Lung (tissue), 12 donors: ENCODE results near the gene NAPEPLD. TPM values are rescaled to one million over a fixed set of nuclear protein-coding genes. Genes with fewer than 3 reads are reported as not detected.

Source experiments
- ATAC-seq: fragments of 200-7000 bp; cut with Tn5 transposase; one replicate; pipeline ENCODE4 v1.9.1; 2020; ENCODE audit warnings: moderate number of reproducible peaks; ENCODE audit not compliant: insufficient read depth, low FRiP score
- DNase-seq, 3 donors: peaks; one replicate each; pipeline ENCODE4 v3.0.0-alpha.2; 2013 to 2017
- H3K27ac ChIP-seq, 2 donors: one replicate each; pipeline ENCODE4 v1.5.1; 2013; ENCODE audit warnings: mild to moderate bottlenecking in 2 of 2, moderate library complexity in 2 of 2, control low read depth in 1 of 2, inconsistent platforms in 1 of 2, low read depth in 1 of 2, low read length in 1 of 2
- H3K27me3 ChIP-seq, 3 donors: one replicate each; pipeline ENCODE4 v1.5.1; 2013; ENCODE audit warnings: low read length in 2 of 3; ENCODE audit not compliant: control insufficient read depth in 3 of 3, insufficient read depth in 3 of 3
- H3K36me3 ChIP-seq, 4 donors: one replicate each; pipeline ENCODE4 v1.5.1; 2013; ENCODE audit warnings: low read length in 4 of 4, mild to moderate bottlenecking in 1 of 4, moderate library complexity in 1 of 4; ENCODE audit not compliant: control insufficient read depth in 4 of 4, insufficient read depth in 4 of 4
- H3K4me1 ChIP-seq, 5 donors: one replicate each; pipeline ENCODE4 v1.5.1; 2013; ENCODE audit warnings: low read length in 5 of 5, mild to moderate bottlenecking in 2 of 5, moderate library complexity in 1 of 5; ENCODE audit not compliant: control insufficient read depth in 5 of 5, insufficient read depth in 5 of 5
- H3K4me3 ChIP-seq: one replicate; pipeline ENCODE4 v1.5.1; 2013; ENCODE audit warnings: mild to moderate bottlenecking, control low read depth, moderate library complexity
- H3K9ac ChIP-seq, 2 donors: one replicate each; pipeline ENCODE4 v1.5.1; 2013; ENCODE audit warnings: low read length in 2 of 2, control low read depth in 1 of 2; ENCODE audit not compliant: insufficient read depth in 1 of 2
- H3K9me3 ChIP-seq, 4 donors: one replicate each; pipeline ENCODE4 v1.5.1; 2013; ENCODE audit warnings: low read length in 3 of 4, mild to moderate bottlenecking in 1 of 4, moderate library complexity in 1 of 4; ENCODE audit not compliant: control insufficient read depth in 4 of 4, insufficient read depth in 3 of 4
- WGBS, 2 donors: extraction: QIAGEN DNeasy Blood & Tissue Kit; methylation state at CpG; one replicate each; pipeline ENCODE4 v1.1.7; 2013; 5-methylcytosine and 5-hydroxymethylcytosine counted together
- polyA plus RNA-seq, 2 donors: library from polyadenylated mRNA; stranded (reverse); fragments of 200-250 nt; gene quantifications; one replicate each; pipeline ENCODE4 v1.2.1, GENCODE V29; 2013
- total RNA-seq, 2 donors: library from RNA; depleted of rRNA in 1 of 2; stranded (reverse); fragments of >200 nt in 1 of 2; gene quantifications; one replicate each; pipeline ENCODE4 v1.2.1, GENCODE V29; 2014 to 2021
- TF ChIP-seq, protein P1 (sequence below): IDR thresholded peaks from 2 replicates; pipeline ENCODE4 v1.5.1; 2012; ENCODE audit warnings: mild to moderate bottlenecking; ENCODE audit errors: control extremely low read depth, extremely low read depth
- donor health status: control.
- donor health status: control.
- donor health status: Bipolar disorder and iron deficiency.
- donor health status: healthy.
- donor health status: DM: yes; HTN: yes; CAD: no.

Gene NAPEPLD
- total and polyA plus RNA-seq, 4 donors, result 2.9 to 37.0 (median 8.9) TPM

DNA sequence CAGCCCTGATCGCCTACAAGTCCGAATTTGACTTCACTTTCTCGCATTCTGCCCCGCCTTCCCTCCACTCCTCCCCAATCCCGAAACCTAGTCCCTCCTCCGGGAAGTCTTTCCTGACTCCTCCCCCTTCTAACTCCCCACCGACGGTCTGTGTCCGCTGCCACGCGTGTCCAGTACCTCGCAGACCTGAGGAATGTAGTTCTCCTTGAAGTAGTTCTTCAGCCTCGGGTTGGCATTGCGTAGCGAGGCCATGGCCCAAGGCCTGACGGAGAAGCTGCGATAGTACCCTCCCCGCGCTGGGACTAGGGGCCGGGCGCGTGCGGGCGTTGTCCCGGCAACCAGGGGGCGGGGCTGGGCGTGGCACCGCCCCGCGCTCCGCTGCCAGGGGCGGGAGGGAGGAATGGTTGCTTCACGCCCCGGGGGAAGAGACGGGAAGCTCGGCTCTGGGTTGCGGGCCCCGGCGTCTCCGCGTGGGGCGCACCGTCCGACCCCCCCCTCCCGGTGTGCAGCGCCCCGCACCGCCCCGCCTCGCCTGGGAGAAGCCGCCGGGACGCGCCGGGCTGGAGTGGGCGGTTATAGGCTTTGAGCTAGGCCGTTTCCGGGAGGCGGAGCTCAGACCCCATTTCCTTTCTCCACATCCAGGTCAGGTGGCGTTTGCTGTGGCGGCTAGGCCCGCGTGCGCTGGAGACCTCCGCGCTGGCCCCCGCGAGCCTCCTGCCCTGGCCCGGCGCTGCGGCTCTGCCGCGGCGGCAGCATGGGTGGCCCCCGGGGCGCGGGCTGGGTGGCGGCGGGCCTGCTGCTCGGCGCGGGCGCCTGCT lies 74.2 kb downstream of the NAPEPLD start, which contains the start of the genes ARMC10 and FBXL13:
TSS of gene ARMC10 (plus strand) at position 622 of the 818 bp plus-strand sequence. CDS start at position 755, 133 bp downstream.
TSS of gene FBXL13 (minus strand) at position 278 of the 818 bp plus-strand sequence.
- peak; percentile 95 for ATAC-seq
- Histone ChIP-seq H3K9me3 (no peaks in the 10 kb centered on the region), H3K36me3 (peaks cover 0 to 5% (median 0%) of the 10 kb centered on the region in 4 donors), H3K27ac (peak within 1 kb of the TSS; percentile 85 to 89), H3K9ac (peak within 1 kb of the TSS; percentile 73 to 93), H3K4me3 (peak within 1 kb of the TSS; percentile 59), H3K27me3 (no peaks in the 10 kb centered on the region), H3K4me1 (peaks cover 3 to 12% (median 8%) of the 10 kb centered on the region in 5 donors)
- peak; percentile 93 to 95 (median 94) for DNase-seq
- TF ChIP-seq, protein P1, sequence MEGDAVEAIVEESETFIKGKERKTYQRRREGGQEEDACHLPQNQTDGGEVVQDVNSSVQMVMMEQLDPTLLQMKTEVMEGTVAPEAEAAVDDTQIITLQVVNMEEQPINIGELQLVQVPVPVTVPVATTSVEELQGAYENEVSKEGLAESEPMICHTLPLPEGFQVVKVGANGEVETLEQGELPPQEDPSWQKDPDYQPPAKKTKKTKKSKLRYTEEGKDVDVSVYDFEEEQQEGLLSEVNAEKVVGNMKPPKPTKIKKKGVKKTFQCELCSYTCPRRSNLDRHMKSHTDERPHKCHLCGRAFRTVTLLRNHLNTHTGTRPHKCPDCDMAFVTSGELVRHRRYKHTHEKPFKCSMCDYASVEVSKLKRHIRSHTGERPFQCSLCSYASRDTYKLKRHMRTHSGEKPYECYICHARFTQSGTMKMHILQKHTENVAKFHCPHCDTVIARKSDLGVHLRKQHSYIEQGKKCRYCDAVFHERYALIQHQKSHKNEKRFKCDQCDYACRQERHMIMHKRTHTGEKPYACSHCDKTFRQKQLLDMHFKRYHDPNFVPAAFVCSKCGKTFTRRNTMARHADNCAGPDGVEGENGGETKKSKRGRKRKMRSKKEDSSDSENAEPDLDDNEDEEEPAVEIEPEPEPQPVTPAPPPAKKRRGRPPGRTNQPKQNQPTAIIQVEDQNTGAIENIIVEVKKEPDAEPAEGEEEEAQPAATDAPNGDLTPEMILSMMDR, result no peak
- 1 to 6% methylated on average over 62 to 83 of the region's 83 CpGs for WGBS, 2 donors

DNA sequence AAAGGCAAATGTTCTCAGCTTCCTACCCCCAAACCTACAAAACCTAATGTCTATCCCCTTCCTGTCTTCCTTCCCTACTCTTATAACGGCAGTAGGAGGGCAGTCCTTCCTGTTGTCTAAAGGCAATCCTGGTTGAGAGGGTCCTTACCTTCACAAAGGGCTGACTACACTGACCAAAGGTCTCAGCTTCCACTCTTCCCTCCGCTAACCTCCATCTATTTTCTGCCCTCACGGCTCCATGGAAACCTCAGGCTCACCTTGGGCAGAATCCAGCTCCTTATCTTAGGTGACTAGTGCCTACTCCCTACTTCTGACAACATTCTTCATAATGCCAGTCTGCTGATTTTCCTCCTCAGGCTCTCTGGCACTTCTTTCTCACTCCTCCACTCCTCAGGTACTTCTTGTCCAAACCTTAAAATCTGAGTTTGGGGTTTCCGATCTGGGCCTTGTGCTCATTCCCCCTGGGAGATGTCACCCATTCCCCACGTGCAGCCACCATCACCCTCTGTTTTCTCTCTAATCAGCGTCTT lies 74.8 kb downstream of the NAPEPLD start:
- ATAC-seq (no peak), DNase-seq (no peak)
- H3K9me3 ChIP-seq, result no peaks in the 10 kb centered on the region

DNA sequence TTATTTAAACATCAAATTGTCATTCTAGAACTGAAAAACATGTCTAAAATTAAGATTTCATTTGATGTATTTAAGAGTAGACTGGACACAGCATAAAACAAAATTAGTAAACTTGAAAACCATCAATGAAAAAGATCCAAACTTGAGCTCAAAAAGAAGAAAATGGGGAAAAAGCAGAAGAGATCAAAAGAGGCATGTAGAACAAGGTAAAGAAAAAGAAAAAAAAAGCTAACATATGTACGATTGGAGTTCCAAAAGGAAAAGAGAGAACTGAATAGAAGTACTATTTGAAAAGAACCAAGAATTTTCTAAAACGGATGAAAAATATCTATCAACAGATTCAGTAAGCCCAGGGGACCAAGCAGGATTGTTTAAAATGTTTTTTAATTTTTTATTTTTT lies 77.9 kb downstream of the NAPEPLD start:
- H3K27ac ChIP-seq, result no peak overlapping the region
- H3K4me3 ChIP-seq, result no peak overlapping the region
- no peak overlapping the region for H3K9ac ChIP-seq
- peaks cover 0 to 11% (median 5%) of the 10 kb centered on the region in 5 donors for H3K4me1 ChIP-seq
- H3K36me3 ChIP-seq, result no peaks in the 10 kb centered on the region
- no peaks in the 10 kb centered on the region for H3K27me3 ChIP-seq
- WGBS, 2 donors, result 89 to 96% methylated on average over 2 of the region's 2 CpGs
- TF ChIP-seq, protein P1, result no peak
- H3K9me3 ChIP-seq, result no peaks in the 10 kb centered on the region
- no peak for ATAC-seq
- DNase-seq, result no peak

More for the DNA sequence above, 74.8 kb downstream of the NAPEPLD start:
- Histone ChIP-seq H3K36me3 (peaks cover 0 to 5% (median 0%) of the 10 kb centered on the region in 4 donors), H3K4me1 (peaks cover 3 to 12% (median 8%) of the 10 kb centered on the region in 5 donors), H3K4me3 (peak overlapping the region; percentile 59), H3K27me3 (no peaks in the 10 kb centered on the region), H3K27ac (peak overlapping the region; percentile 85 to 89), H3K9ac (peak overlapping the region in 1 of 2 donors; percentile 93)
- TF ChIP-seq, protein P1, result no peak
- WGBS, 2 donors, result 14 to 18% methylated on average over 6 of the region's 6 CpGs
